Hepatocyte (in vitro differentiated cells): ENCODE results near the gene HTT. TPM values are rescaled to one million over a fixed set of nuclear protein-coding genes. Genes with fewer than 3 reads are reported as not detected.

Source experiments
- DNase-seq: peaks from one replicate; pipeline ENCODE4 v3.0.0-alpha.2; 2016; ENCODE audit warnings: low spot score
- H2AFZ ChIP-seq: fragments of 200-600 bp; sonication (generic); 2 replicates; pipeline ENCODE4 v1.6.0; 2016; ENCODE audit warnings: antibody characterized with exemption, mild to moderate bottlenecking
- H3K27ac ChIP-seq: fragments of 200-600 bp; sonication (generic); 2 replicates; pipeline ENCODE4 v1.5.1; 2016; ENCODE audit warnings: mild to moderate bottlenecking
- H3K27me3 ChIP-seq: fragments of 200-600 bp; sonication (generic); 2 replicates; pipeline ENCODE4 v1.6.1; 2016
- H3K36me3 ChIP-seq: fragments of 200-600 bp; sonication (generic); replicated peaks from 2 replicates; pipeline ENCODE4 v1.5.1; 2016; ENCODE audit warnings: low read depth; ENCODE audit not compliant: insufficient read depth
- H3K4me1 ChIP-seq: fragments of 200-600 bp; sonication (generic); 2 replicates; pipeline ENCODE4 v1.5.1; 2016; ENCODE audit warnings: mild to moderate bottlenecking, moderate library complexity; ENCODE audit not compliant: insufficient read depth
- H3K4me2 ChIP-seq: fragments of 200-600 bp; sonication (generic); 2 replicates; pipeline ENCODE4 v1.6.0; 2016
- H3K4me3 ChIP-seq: fragments of 200-600 bp; sonication (generic); 2 replicates; pipeline ENCODE4 v1.5.1; 2016; ENCODE audit warnings: mild to moderate bottlenecking
- H3K79me2 ChIP-seq: fragments of 200-600 bp; sonication (generic); 2 replicates; pipeline ENCODE4 v1.6.0; 2017; ENCODE audit warnings: mild to moderate bottlenecking
- H3K9me2 ChIP-seq: fragments of 200-600 bp; sonication (generic); replicated peaks from 2 replicates; pipeline ENCODE4 v1.6.0; 2017; ENCODE audit warnings: mild to moderate bottlenecking; ENCODE audit not compliant: insufficient read depth
- H3K9me3 ChIP-seq: fragments of 200-600 bp; sonication (generic); 2 replicates; pipeline ENCODE4 v1.5.1; 2016; ENCODE audit warnings: low read depth, mild to moderate bottlenecking
- H4K20me1 ChIP-seq: fragments of 200-600 bp; sonication (generic); 2 replicates; pipeline ENCODE4 v1.6.0; 2016; ENCODE audit warnings: mild to moderate bottlenecking; ENCODE audit not compliant: insufficient read depth, poor library complexity, severe bottlenecking
- CTCF ChIP-seq: fragments of 200-600 bp; sonication (generic); IDR thresholded peaks from 2 replicates; pipeline ENCODE4 v1.5.1; 2016; ENCODE audit warnings: antibody characterized with exemption, mild to moderate bottlenecking; ENCODE audit not compliant: poor library complexity
- EZH2 ChIP-seq: fragments of 200-600 bp; sonication (generic); IDR thresholded peaks from 2 replicates; pipeline ENCODE4 v1.6.1; 2016; ENCODE audit warnings: antibody characterized with exemption, mild to moderate bottlenecking, borderline replicate concordance
- EZH2phosphoT487 ChIP-seq: fragments of 200-600 bp; sonication (generic); IDR thresholded peaks from one replicate; pipeline ENCODE4 v1.6.1; 2018; ENCODE audit warnings: antibody characterized with exemption, mild to moderate bottlenecking, low read depth, moderate library complexity; ENCODE audit not compliant: unreplicated experiment, severe bottlenecking
- WGBS: methylation state at CpG from one replicate; pipeline ENCODE4 v1.1.6; 2016; ENCODE audit warnings: low lambda C conversion rate; ENCODE audit errors: missing lambda C conversion rate; 5-methylcytosine and 5-hydroxymethylcytosine counted together
- polyA plus RNA-seq: library from polyadenylated mRNA; unstranded; fragments of >200 nt; fragmentation: Nextera tagmentation; extraction: Ambion mirVana; gene quantifications from 2 replicates; pipeline ENCODE4 v1.2.1, GENCODE V29; 2016
- total RNA-seq: library from RNA; depleted of rRNA; stranded (reverse); fragments of >200 nt; gene quantifications from 2 replicates; pipeline ENCODE4 v1.2.3, GENCODE V29; 2014

The HTT gene
- total and polyA plus RNA-seq, 2 experiments from 2014 or later: 12.4 to 33.9 TPM

- no peak for DNase-seq
- Histone ChIP-seq H3K4me2 (no peak overlapping the region), H3K9me2 (no peaks in the 10 kb centered on the region), H3K36me3 (no peaks in the 10 kb centered on the region), H3K9me3 (no peaks in the 10 kb centered on the region), H3K4me3 (no peak overlapping the region), H2AFZ (no peak overlapping the region), H3K79me2 (no peaks in the 10 kb centered on the region), H3K27me3 (no peaks in the 10 kb centered on the region), H3K27ac (no peak overlapping the region), H3K4me1 (no peaks in the 10 kb centered on the region), H4K20me1 (no peaks in the 10 kb centered on the region)
- no peak for TF ChIP-seq CTCF
- TF ChIP-seq EZH2phosphoT487: no peak
- TF ChIP-seq EZH2: no peak
- WGBS: 81% methylated on average over 6 of the region's 6 CpGs
Observed at GRCh38 chr4:3066836-3067400, 7.6 kb upstream of the HTT start.

- DNase-seq: no peak
- Histone ChIP-seq H3K4me2 (no peak overlapping the region), H2AFZ (no peak overlapping the region), H3K4me3 (no peak overlapping the region), H4K20me1 (no peaks in the 10 kb centered on the region), H3K9me2 (no peaks in the 10 kb centered on the region), H3K36me3 (no peaks in the 10 kb centered on the region), H3K79me2 (no peaks in the 10 kb centered on the region), H3K27me3 (no peaks in the 10 kb centered on the region), H3K9me3 (no peaks in the 10 kb centered on the region), H3K27ac (no peak overlapping the region), H3K4me1 (no peaks in the 10 kb centered on the region)
- WGBS: 77% methylated on average over 6 of the region's 6 CpGs
- TF ChIP-seq EZH2phosphoT487 (no peak), EZH2 (no peak), CTCF (no peak)
Observed at GRCh38 chr4:3067473-3068001, 6.9 kb upstream of the HTT start.

GRCh38 chr4:3069661-3070199, 4.8 kb upstream of the HTT start:
- Histone ChIP-seq H3K4me1 (no peaks in the 10 kb centered on the region), H3K79me2 (no peaks in the 10 kb centered on the region), H3K9me3 (no peaks in the 10 kb centered on the region), H3K27ac (no peak overlapping the region), H4K20me1 (no peaks in the 10 kb centered on the region), H3K27me3 (no peaks in the 10 kb centered on the region), H3K36me3 (no peaks in the 10 kb centered on the region), H3K4me2 (no peak overlapping the region), H2AFZ (no peak overlapping the region), H3K9me2 (no peaks in the 10 kb centered on the region), H3K4me3 (no peak overlapping the region)
- 81% methylated on average over 16 of the region's 16 CpGs for WGBS
- no peak for TF ChIP-seq EZH2phosphoT487
- no peak for TF ChIP-seq CTCF
- TF ChIP-seq EZH2: no peak
- DNase-seq: no peak
